ENCODE measurements around the gene THOC6.
A peak's percentile ranks its signal among the peaks of the same experiment; 100 is the strongest.

Gene THOC6

DNA sequence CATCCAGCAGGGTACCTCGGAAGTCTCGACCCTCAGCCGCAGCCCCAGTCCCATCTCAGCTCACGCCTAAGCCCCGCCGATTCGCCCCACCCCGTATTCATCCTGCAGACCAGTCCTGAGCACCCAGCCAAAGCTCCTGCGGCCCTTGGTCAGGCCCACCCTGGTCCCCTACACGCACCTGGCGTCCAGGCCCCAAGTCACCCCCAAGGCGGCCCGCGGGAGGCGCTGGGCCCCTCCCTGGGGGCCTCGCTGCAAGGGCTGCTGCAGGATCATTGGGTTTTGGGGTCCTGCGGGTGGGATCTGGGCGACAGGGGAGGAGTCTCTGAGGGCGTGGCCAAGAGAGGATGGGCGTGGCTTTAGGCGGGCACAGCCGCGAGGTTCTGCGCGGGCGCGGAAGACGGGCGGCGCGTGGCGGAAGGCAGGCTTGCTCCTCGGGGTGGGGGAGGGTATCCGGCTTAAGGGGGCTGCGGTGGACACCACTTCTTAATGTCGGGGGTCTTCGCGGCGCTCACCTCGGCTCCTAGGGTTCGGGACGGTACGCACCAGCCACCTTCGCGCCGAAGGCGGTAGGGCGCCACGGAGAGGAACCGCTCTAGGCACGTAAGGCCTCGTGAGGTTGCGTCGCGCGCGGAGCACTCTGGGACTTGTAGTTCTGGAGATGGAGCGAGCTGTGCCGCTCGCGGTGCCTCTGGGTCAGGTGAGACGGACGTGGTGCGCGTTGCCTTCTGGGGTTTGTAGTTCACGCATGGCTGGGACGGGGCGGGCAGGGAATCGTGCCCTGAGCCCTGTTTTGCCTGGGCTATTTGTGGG is at the start of gene THOC6, which contains the start of gene HCFC1R1:
THOC6 (plus strand) TSS at position 367 of the 810 bp plus-strand sequence; CDS start at position 659, 292 bp downstream.
HCFC1R1 (minus strand) TSS at position 274 of the 810 bp plus-strand sequence; CDS start at position 273, 1 bp downstream.
- DNase-seq, result peak; percentile 99

DNA sequence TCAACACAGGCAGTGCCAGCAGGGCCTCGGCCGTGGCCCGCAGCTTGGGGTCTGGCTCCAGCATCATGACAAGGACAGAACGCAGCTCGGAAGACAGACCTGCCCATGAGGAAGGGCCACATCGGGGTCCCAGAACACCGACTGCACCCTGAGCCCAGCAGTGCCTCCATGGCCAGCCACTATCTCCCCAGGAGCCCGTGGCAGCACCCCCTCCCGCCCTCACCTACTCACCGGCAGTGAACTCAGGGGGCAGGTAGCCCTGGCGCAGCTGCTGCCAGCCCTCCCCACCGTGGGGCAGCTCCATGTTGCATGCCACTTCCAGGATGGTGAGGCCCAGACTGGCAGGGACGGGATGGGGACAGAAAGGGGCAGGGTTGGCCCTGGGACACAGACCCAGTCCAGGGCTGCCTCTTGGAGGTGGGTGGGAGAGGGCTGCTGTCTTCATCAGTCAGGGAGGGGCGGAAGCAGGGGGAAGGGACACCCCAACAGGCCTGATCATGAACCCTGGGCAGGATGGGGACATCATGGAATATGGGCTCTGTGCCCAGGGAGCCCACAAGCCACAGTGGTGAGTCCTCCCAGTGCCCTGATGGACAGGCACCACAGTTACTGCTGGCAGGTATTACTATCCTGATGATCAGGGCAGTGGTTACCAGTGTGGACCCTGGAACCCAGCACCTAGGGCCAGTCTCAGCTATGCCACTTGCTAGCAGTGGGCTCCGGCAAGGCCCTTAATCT is 49.3 kb upstream of the THOC6 start:
- no peak for DNase-seq

DNA sequence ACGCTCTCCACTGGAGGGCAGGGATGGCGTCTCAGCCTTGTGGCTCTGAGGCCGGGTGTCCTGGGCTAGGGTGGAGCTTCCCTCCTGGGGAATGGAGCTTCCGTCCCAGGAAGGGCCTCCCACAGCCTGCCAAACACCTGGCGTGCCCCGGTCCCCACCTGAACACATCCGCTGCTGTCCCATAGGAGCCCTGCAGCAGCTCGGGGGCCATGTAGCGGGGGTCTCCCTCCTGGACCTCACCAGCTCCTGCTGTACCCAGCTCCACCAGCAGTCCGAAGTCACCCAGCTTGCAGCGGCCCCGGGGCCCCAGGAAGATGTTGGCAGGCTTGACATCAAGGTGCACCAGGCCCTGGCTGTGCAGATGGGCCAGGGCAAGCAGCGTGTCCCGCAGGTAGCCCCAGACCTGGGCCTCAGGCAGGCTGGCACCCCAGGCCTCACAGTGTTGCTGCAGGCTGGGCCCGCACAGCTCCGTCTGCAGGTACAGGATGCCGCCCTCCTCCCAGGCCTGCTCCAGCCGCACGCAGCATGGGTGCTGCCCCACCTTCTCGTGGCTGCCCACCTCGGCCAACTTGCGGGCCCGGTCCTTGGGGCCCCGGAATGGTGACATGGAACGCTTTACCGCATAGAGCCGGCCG is 48.6 kb upstream of the THOC6 start:
- no peak for DNase-seq

DNA sequence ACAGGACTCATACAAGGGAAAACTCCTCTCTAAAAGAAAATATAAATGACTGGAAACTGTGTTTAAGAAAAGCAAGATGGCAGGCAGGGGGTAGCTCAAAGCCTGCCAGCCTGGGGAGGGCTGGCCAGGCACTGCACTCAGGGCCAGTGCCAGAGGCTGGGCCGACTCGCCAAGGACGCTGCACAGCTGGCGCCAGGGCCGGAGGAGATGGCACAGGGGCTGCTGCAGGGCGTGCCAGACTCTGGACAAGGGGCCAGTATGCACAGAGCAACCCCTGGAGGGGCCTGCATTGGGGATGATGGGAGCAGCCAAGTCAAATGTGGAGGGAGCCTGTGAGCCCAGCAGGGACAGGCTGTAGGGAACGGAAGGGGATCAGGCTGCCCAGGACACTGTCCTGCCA is 47.6 kb upstream of the THOC6 start:
- DNase-seq, result no peak

DNA sequence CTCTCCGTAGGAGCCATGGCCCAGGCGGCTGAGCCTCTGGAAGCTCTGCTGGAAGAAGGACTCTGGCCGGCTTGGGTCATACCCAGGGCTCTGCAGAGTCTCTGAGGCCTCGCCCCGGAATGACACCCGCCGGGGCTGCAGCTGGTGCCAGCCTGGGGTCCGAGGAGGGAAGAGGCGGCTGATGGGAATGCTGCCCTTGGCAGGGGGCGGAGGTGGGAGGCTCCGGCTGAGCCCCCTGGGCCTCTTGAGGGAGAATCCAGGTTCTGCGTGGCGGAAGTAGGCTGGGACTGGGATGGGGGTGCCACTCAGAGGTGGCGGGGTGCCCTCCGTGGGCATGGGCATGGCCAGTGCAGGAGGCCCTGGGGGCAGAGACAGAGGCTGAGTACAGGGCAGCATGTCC is 47.2 kb upstream of the THOC6 start:
- no peak for DNase-seq

DNA sequence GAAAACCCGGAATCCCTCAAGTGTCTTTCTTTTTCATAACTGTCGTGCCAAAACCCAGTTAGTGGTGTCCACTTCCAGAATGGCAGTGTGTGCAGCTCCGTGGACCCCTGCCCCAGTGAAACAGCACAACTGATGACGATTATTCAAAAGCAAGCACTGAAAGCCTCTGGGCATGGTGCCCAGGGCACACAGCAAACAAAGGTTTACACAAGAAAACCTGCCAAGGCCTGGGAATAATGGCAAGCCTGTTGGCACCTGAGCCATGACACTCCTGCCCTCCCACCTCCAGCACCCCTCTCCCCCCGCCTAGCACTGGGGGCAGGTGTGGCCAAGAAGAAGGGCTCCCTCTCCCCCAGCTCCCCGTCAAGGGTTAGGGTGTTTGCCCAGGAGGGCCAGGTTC is 46.4 kb upstream of the THOC6 start:
- no peak for DNase-seq

DNA sequence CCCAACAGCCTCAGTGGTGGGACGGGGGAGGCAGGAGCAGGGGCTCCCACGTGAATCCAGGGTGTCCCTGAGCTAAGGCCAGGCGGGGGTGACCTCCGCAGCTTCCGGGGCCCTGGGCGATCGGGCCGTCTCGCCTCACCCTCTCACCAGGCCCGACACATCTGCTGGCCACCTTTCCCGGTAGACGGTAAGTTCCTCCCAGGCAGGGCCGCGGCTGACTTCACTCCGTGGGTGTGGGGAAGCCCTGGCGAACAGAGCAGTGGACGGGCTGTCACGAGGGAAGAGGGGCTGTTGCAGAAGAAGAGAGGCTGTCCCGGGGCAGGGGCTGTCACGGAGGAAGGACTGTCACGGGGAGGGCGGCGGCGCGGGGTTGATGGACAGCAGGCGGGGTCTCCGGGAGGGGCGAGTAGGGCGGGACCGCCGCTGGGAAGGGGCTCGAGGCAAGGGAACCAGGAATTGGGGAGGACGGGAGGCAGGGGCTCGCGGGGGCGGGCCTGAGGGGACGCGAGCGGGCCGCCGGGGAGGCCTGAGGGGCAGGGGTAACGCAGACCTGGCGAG is 44.1 kb upstream of the THOC6 start:
- peak; percentile 55 for DNase-seq

DNA sequence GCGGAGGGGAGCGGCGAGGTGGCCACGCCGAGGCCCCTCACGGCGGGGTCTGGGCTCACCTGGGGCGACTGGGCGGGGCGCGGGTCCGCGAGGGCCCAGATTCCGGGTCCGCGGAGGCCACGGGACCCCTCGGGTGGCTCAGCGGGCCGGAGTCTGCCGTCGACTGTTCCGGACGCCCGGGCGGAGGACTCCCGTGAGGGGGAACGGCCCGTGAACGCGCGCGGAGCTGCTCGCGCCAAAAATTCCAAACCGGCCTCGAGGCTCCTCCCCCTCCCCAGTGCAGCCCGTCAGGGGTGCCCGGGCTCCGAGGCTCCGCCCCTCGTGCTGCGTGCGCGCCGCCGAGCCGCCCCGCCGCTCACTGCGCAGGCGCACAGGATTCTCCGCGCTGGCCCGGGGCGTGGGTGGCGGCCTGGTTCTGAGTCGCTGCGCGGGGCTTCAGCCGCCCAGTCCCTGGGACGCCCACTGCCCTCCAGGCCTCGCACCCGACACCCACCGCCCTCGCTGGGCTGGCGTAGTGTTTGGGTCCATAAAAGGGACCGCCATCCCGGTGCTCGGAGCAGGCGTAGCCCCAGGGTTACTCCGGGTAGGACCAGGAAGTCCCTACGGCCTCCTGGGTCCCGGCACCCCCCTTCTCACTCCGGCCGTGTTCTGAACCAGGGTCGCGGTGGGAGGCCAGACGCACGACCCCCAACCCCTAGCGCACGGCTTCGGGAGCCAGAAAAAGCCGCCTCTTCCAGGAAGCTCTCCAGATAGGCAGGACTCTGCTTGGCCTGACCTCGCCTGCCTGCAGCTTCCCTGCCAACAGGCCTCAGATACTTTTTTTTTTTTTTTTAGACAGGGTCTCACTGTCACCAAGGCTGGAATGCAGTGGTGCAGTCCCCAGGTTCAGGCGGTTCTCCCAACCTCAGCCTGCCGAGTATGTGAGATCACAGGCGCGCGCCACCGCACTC is 43.3 kb upstream of the THOC6 start, which contains the start of gene PKMYT1:
PKMYT1 (minus strand) TSS at position 220 of the 950 bp plus-strand sequence. CDS start 789 bp downstream, outside the sequence.
- DNase-seq, result peak; percentile 94

DNA sequence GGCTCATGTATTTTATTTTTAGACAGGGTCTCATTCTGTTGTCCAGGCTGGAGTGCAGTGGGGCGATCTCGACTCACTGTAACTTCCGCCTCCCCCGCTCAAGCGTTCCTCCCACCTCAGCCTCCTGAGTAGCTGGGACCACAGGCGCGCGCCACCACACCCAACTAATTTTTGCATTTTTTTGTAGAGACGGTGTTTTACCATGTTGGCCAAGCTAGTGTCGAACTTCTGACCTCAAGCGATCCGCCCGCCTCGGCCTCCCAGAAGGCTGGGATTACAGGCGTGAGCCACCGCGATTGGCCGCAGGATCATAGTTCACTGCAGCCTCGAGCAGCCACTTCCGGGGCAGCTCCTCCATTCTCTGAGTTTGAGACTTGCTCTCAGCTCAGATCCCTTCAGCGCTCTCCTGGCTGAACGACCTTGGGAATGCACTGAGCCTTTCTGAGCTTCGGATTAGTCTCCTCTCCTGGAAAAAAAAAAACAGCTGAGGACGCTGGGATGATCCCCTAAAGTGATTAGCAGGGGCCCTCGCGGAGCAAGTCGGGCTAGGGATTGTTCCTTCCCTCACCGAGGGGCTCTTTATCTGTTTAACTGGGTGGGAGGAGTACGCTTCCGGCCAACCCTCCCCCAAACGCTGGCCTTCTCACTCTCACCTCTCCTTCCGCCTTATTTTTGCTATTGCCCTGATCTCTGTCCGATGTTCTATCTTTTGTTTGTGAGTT is 42.5 kb upstream of the THOC6 start:
- DNase-seq, result peak; percentile 99

DNA sequence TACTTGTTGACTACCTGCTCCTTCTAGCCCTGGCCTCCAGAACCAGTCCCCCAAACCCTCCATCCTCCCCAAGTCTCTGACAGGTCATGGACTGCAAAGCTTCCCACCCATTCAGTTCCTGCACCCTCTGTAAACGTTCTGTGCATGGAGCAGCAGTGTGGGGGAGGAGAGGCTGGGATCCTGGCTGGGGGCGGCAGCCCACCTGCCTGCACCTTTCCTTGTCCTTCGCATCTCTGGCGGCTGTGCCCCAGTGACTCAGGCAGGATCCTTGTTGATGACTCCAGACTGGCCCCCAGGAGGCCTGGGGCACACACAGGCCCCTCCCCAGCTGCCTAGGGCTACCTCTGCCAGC is 42.0 kb upstream of the THOC6 start:
- DNase-seq, result peak; percentile 87

DNA sequence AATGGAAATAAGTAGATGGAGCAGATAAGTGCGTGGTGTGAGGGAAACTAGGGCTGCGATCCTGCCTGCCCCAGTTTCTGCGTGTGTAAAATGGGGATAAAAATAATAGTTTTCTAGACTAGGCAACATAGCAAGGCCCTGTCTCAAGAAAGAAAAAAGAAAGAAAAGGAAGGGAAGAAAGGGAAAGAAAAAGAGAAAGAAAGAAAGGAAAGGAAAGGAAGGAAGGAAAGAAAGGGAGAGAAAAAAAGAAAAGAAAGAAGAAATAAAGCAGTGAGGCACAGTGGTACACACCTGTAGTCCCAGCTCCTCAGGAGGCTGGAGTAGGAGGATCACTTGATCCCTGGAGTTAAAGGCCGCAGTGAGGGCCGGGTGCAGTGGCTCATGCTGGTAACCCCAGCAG is 41.4 kb upstream of the THOC6 start:
- DNase-seq, result no peak

DNA sequence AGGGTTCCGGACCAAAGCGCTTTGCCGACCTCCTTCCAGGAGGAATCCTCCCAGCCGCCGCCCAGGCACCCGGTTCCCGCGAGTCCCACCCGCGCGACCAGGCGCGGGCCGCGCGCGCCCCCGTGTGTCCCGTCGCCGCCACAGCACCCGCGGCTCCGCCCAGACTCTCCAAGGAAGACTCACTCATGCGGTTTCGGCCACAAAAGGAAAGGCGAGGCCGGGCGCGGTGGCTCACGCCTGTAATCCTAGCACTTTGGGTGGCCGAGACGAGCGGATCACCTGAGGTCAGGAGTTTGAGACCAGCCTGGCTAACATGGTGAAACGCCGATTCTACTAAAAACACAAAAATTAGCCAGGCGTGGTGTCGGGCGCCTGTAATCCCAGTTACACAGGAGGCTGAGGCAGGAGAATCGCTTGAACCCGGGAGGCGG is 40.1 kb upstream of the THOC6 start:
- DNase-seq, result peak; percentile 84

DNA sequence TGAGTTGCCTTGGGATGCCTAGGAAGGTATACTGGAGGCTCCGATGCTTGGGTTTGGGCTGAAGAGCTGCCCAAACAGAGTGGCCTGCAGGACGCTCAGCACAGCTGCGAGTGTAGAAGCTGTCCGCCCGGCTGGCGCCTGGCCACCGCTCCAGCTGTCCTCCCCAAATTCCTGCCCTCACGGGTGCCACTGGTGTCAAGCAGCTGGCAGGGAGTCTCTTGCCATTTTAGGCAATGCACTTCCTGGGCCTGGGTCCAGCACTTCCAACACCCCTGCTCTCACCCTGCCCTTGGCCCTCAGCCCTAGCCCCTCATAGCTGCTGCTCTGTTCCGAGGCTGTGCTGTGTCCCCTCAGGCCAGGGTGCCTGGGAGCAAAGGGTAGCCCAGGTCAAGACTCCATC is 38.4 kb upstream of the THOC6 start:
- no peak for DNase-seq

DNA sequence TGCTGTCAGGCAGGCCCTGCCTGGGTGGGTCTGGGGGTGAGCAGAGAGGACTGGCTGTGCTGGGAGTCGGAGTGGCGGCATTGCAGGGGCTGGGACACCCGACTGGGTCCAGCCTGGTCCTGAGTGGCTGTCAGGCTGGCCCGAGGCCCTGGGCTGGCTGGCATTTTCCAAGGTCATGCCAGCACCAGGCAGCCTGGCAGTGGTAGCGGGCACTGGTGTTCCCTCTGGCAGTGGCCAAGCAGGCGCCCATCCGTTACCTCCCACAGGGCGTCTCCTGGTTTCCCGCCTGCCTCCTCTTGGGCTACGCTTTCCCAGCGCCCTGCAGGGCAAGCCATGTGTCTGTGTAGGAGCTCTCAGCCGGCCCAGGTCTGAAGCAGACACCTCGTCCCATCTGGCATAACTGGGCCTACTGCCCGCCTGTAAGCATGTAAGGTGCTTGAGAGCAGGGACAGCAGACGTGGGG is 37.9 kb upstream of the THOC6 start:
- DNase-seq, result peak; percentile 22

DNA sequence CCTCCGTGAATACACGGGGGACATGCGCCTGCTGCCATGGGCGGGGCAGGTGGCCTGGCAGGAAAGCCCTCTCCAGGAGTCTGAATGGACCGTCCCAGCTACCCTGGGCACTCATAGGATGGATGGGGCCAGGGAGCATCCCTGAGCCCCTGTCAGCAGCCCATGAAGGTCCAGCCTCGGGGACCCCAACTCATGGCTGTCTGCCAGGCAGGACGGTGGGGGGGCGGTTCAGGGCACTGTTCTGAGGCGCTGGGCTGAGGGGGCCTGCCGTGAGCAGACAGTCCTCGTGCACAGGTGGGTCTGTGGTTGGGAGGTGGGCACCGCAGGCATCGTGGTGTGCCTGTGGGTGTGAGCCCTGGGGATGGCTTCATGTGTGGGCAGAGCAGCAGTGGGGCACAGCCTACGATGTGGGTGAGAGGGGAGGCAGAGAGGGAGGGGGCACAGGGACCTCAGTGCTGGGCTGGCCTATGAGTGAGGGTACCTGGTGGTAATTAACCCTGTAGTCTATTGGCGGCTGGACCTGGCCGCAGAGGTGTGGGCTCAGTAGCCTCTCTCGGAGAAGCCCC is 37.1 kb upstream of the THOC6 start:
- no peak for DNase-seq

DNA sequence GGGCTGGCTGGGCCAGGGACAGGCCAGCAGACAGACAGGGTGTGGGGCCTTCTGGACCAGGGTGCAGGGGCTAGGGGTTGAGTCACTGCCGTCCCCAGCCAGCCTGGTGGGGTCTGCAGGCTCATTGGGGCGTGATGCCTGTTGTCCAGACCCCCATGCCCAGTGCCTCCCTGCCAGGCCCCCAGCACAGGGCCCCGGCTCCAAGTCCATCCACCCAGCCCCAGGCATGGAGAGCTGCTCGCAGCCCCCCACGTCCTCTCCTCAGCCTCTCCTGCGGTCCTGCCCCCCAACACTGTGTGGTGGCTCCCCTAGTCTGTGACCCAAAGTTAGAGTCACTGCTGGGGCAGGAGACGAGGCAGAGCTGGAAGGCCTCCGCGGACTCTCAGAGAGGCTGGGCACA is 36.5 kb upstream of the THOC6 start:
- DNase-seq, result no peak

DNA sequence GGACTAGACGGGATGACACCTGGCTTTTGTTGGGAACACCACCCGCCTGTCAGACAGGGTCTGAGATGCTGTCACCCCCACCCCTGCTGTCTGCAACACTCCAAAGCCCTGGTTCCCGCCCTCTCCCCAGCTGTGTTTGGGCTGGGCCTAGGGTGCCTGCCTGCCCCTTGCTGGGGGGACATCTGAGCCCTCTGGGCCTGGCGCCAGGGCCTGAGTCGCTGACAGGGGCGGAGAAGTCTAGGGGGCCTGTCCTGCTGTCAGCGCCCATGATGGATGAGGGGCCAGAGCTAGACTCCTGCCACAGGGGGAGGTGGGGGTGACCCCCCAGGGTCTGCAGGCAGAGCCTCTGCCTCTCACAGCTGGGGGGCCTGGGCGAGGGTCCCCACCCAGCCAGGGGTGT is 36.0 kb upstream of the THOC6 start:
- DNase-seq, result peak; percentile 66

DNA sequence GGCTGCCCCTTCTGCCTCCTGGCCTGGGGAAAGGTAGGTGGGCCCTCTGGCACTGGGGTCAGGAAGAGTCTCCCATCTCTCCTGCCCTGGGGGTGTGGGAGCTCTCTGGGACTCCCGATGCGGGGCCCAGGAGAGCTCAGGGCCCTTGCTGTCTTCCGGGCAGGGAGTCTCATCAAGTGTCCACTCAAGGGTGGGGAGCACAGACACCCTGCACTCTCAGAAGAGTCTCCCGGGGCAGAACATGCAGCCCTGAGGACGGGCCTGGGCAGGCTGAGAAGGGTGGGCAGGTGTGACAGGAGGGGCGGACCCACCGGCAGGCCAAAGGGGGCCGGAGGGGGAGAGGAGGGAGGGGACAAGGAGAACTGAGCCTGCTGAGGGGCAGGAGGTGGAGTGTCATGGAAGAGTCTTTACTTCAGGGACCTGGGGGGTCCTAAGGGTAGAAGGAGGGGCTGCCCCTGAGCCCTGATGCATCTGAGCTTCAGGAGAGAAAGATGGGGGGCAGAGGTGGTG is 35.2 kb upstream of the THOC6 start:
- DNase-seq, result no peak

DNA sequence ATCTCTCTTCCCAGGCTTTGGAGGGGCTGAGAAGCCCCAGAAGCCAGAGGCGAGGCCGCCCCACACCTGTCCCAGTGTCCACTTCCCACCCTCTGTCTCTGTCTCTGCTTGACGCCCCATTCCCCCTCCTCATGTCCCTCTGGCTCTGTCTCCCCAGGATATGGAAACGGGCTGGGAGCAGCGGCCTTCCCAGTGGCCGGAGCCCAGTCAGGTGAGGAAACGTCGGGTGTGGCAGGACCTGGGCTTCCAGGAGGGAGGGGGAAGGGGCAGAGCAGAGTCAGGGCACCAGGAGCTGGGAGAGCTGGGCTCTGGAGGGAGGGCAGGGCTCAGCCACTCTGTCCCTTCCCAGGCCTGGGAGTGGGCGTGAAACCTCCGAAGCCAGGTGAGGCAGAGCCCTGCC is 32.9 kb upstream of the THOC6 start:
- DNase-seq, result no peak

DNA sequence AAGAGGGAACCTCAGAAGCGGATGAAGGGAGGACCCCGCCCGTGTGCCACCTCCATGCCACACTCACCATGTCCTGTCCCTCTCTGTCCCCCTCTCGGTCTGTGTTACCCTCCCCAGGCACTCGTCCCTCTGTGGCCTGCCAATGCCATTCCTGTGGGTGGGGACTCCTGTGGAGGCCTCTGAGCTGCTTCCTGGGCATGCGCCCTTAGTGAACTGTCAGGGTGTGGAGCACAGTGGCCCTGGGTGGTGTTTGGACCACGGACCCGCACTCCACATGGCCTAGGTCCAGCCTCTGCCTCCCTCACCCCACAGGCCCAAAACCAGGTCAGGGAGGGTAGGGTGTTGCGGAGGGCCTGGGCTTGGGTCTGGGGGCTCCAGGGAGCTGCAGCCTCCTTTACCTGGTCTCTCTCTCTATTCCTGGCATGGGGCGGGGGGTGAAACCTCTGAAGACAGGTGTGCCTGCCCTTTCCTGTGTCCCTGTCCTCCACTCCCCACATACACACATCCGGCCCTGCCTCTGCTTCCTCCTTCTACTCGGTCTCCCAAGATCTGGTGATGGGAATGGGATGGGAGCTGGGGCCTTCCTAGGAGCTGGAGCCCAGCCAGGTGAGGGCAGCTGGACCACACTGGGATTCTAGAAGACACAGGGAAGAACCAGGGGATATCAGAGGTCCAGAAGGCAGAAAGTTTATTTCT is 32.1 kb upstream of the THOC6 start:
- no peak for DNase-seq

Measured in NCI-H82 (cell line).